Activated CD8-positive, alpha-beta T cell treated with anti-CD3 and anti-CD28 coated beads for 36 hours (primary cell): ENCODE results near the gene ADORA3. TPM values are rescaled to one million over a fixed set of nuclear protein-coding genes. Genes with fewer than 3 reads are reported as not detected.

Experiments used
- ATAC-seq: fragments of 200-7000 bp; cut with Tn5 transposase; one replicate; pipeline ENCODE4 v1.10.0; 2021; ENCODE audit warnings: mild to moderate bottlenecking, moderate library complexity
- CTCF ChIA-PET: fragments of 350-600 bp; sonication (Branson Sonifier 250); formaldehyde crosslinking; loops from one replicate; lab custom pipeline; 2021; ENCODE audit warnings: antibody characterized with exemption; lab: Charles Lee
- POLR2A ChIA-PET: fragments of 350-600 bp; sonication (Branson Sonifier 250); formaldehyde crosslinking; loops from one replicate; lab custom pipeline; 2021; ENCODE audit warnings: antibody characterized with exemption; lab: Charles Lee
- DNase-seq: peaks from one replicate; pipeline ENCODE4 v3.0.0-alpha.2; 2020
- H3K27ac Mint-ChIP-seq: one replicate; pipeline ENCODE4 v1.8.0; 2021; ENCODE audit warnings: mild to moderate bottlenecking, mixed read lengths
- H3K27me3 Mint-ChIP-seq: one replicate; pipeline ENCODE4 v1.8.0; 2021; ENCODE audit warnings: mixed read lengths
- H3K36me3 Mint-ChIP-seq: one replicate; pipeline ENCODE4 v1.8.0; 2021; ENCODE audit warnings: low read depth, mixed read lengths
- H3K4me1 Mint-ChIP-seq: one replicate; pipeline ENCODE4 v1.8.0; 2021; ENCODE audit warnings: low read depth, mixed read lengths
- H3K4me3 Mint-ChIP-seq: one replicate; pipeline ENCODE4 v1.8.0; 2021; ENCODE audit warnings: mild to moderate bottlenecking, moderate library complexity, mixed read lengths
- H3K9me3 Mint-ChIP-seq: one replicate; pipeline ENCODE4 v1.8.0; 2021; ENCODE audit warnings: mixed read lengths
- CTCF ChIP-seq: fragments of 200-600 bp; IDR thresholded peaks from one replicate; pipeline ENCODE4 v1.8.0; 2022; ENCODE audit warnings: antibody characterized with exemption, mild to moderate bottlenecking
- intact Hi-C: fragments of 100-400 bp; cut with micrococcal nuclease; formaldehyde crosslinking; loops from one replicate; pipeline ENCODE4 v1.10.0; 2022
- total RNA-seq, 2 experiments: library from RNA; stranded (reverse); gene quantifications; one replicate each; pipeline ENCODE4 v1.2.3, GENCODE V29; 2021

The ADORA3 gene
- total RNA-seq, 2 experiments from 2014 or later, result not detected

GRCh38 chr1:111453706-111454105 lies 49.7 kb downstream of the ADORA3 start:
- no peak for DNase-seq
- intact Hi-C loops, result no loop called here
- CTCF ChIA-PET, result interaction anchor here (0.9 to 2.3 kb wide), 8 partner anchors 9 to 312 kb away, joined by 3 to 10 read pairs (median 4); partner anchors contain the start of gene C1orf162
- Mint-ChIP-seq H3K36me3 (peaks cover 75% of the 10 kb centered on the region), H3K27ac (peak overlapping the region; percentile 81), H3K9me3 (no peaks in the 10 kb centered on the region), H3K27me3 (no peaks in the 10 kb centered on the region), H3K4me1 (peaks cover 64% of the 10 kb centered on the region), H3K4me3 (no peak overlapping the region)
- POLR2A ChIA-PET, result interaction anchor here (1.2 to 2.2 kb wide), 4 partner anchors 8 to 314 kb away, joined by 3 to 5 read pairs (median 4); partner anchors contain the start of genes CEPT1 and DRAM2
- no peak for TF ChIP-seq CTCF
- ATAC-seq, result no peak

GRCh38 chr1:111452581-111452980 lies 50.9 kb downstream of the ADORA3 start:
- Mint-ChIP-seq H3K27me3 (no peaks in the 10 kb centered on the region), H3K4me1 (peaks cover 68% of the 10 kb centered on the region), H3K9me3 (no peaks in the 10 kb centered on the region), H3K27ac (no peak overlapping the region), H3K36me3 (peaks cover 72% of the 10 kb centered on the region), H3K4me3 (no peak overlapping the region)
- ChIA-PET CTCF (interaction anchor here (0.7 to 2.3 kb wide), 6 partner anchors 10 to 313 kb away, joined by 3 to 7 read pairs (median 3); no protein-coding TSS in a partner anchor), POLR2A (interaction anchor here (0.6 to 2.2 kb wide), 6 partner anchors 10 to 286 kb away, joined by 3 to 5 read pairs (median 3); no protein-coding TSS in a partner anchor)
- ATAC-seq, result no peak
- DNase-seq, result no peak
- intact Hi-C loops, result no loop called here
- no peak for TF ChIP-seq CTCF

GRCh38 chr1:111450185-111450584 lies 53.2 kb downstream of the ADORA3 start:
- intact Hi-C loops, result no loop called here
- H3K9me3 Mint-ChIP-seq, result no peaks in the 10 kb centered on the region
- TF ChIP-seq CTCF, result no peak
- POLR2A ChIA-PET, result interaction anchor here (1.1 to 2.9 kb wide), 7 partner anchors 12 to 58 kb away, joined by 3 to 17 read pairs (median 3); no protein-coding TSS in a partner anchor
- peak overlapping the region; percentile 100 for H3K27ac Mint-ChIP-seq
- no peak for DNase-seq
- CTCF ChIA-PET, result interaction anchor here (1.2 to 1.5 kb wide), 4 partner anchors 32 to 317 kb away, joined by 3 to 5 read pairs (median 3); no protein-coding TSS in a partner anchor
- no peak for ATAC-seq
- H3K4me3 Mint-ChIP-seq, result peak overlapping the region; percentile 100
- peaks cover 77% of the 10 kb centered on the region for H3K4me1 Mint-ChIP-seq
- H3K27me3 Mint-ChIP-seq, result no peaks in the 10 kb centered on the region
- peaks cover 73% of the 10 kb centered on the region for H3K36me3 Mint-ChIP-seq

GRCh38 chr1:111449703-111450017 lies 53.8 kb downstream of the ADORA3 start:
- peaks cover 76% of the 10 kb centered on the region for H3K4me1 Mint-ChIP-seq

More at GRCh38 chr1:111449703-111450017, 53.8 kb downstream of the ADORA3 start:
- no peak for ATAC-seq
- ChIA-PET POLR2A (interaction anchor here (1.1 to 2.9 kb wide), 5 partner anchors 12 to 59 kb away, joined by 3 to 17 read pairs (median 4); no protein-coding TSS in a partner anchor), CTCF (interaction anchor here (1.2 to 2.6 kb wide), 4 partner anchors 9 to 318 kb away, joined by 3 to 9 read pairs (median 5); no protein-coding TSS in a partner anchor)
- intact Hi-C loops, result loop anchor here (5.0 kb wide), 1 partner anchor 232 kb away; no protein-coding TSS in a partner anchor
- Mint-ChIP-seq H3K4me3 (peak overlapping the region; percentile 100), H3K27me3 (no peaks in the 10 kb centered on the region), H3K36me3 (peaks cover 69% of the 10 kb centered on the region), H3K27ac (peak overlapping the region; percentile 100), H3K9me3 (no peaks in the 10 kb centered on the region)
- TF ChIP-seq CTCF, result no peak
- no peak for DNase-seq

Other genes with a start within 250 kb of the ADORA3 start
- not detected for gene CHIA, start 212.8 kb downstream of the ADORA3 start, total RNA-seq
- gene OVGP1, start 75.9 kb downstream of the ADORA3 start, total RNA-seq, result 1 to 10 TPM; 1.1 to 1.6 TPM
- 10 to 100 TPM; 54.0 to 54.6 TPM for gene WDR77, start 54.4 kb downstream of the ADORA3 start, total RNA-seq
- 100 to 1,000 TPM; 341 to 342 TPM for gene ATP5PB, start 54.2 kb downstream of the ADORA3 start, total RNA-seq
- gene C1orf162, start 29.6 kb downstream of the ADORA3 start, total RNA-seq, result 1 to 10 TPM; 4.5 to 4.7 TPM
- not detected for gene TMIGD3, start within 50 bp of the ADORA3 start, total RNA-seq
- gene RAP1A, start 116.2 kb upstream of the ADORA3 start, total RNA-seq, result 100 to 1,000 TPM; 197 to 198 TPM
- 1 to 10 TPM; 1.7 to 2.3 TPM for gene INKA2, start 235.8 kb upstream of the ADORA3 start, total RNA-seq